ENCODE data around the gene FAM83G.

The FAM83G gene

GRCh38 chr17:19005137-19005773 lies 691 bp upstream of the FAM83G start:
- ATAC-seq, result no peak; the same call in 2 of the 3 replicates
- TF ChIP-seq ESRRG (CRISPR knock-in tag; IDR thresholded peaks at IDR 0.05) (no peak), ZC3H10 (CRISPR knock-in tag; IDR thresholded peaks at IDR 0.05) (no peak), TOX (CRISPR knock-in tag; IDR thresholded peaks at IDR 0.05; ENCODE audit: borderline replicate concordance) (no peak), ISL1 (CRISPR knock-in tag; IDR thresholded peaks at IDR 0.05) (no peak), ZNF565 (CRISPR knock-in tag; conservative IDR thresholded peaks at IDR 0.05; ENCODE audit: low read depth) (no peak), CSDC2 (CRISPR knock-in tag; IDR thresholded peaks at IDR 0.05) (no peak), ZFP3 (CRISPR knock-in tag; IDR thresholded peaks at IDR 0.05) (no peak), POU6F1 (CRISPR knock-in tag; IDR thresholded peaks at IDR 0.05; ENCODE audit: borderline replicate concordance, low read depth) (no peak), PPARA (CRISPR knock-in tag; IDR thresholded peaks at IDR 0.05; ENCODE audit: borderline replicate concordance) (no peak), ZNF8 (CRISPR knock-in tag; IDR thresholded peaks at IDR 0.05) (no peak), BACH2 (CRISPR knock-in tag; IDR thresholded peaks at IDR 0.05; ENCODE audit: borderline replicate concordance) (no peak), PATZ1 (CRISPR knock-in tag; IDR thresholded peaks at IDR 0.05; ENCODE audit: borderline replicate concordance) (no peak), RARB (CRISPR knock-in tag; IDR thresholded peaks at IDR 0.05) (no peak), SNAI2 (CRISPR knock-in tag; IDR thresholded peaks at IDR 0.05) (no peak), GLIS3 (CRISPR knock-in tag; IDR thresholded peaks at IDR 0.05) (no peak), ZNF70 (CRISPR knock-in tag; IDR thresholded peaks at IDR 0.05) (no peak), ZFP30 (CRISPR knock-in tag; IDR thresholded peaks at IDR 0.05) (no peak)
- TF ChIP-seq, protein P1, sequence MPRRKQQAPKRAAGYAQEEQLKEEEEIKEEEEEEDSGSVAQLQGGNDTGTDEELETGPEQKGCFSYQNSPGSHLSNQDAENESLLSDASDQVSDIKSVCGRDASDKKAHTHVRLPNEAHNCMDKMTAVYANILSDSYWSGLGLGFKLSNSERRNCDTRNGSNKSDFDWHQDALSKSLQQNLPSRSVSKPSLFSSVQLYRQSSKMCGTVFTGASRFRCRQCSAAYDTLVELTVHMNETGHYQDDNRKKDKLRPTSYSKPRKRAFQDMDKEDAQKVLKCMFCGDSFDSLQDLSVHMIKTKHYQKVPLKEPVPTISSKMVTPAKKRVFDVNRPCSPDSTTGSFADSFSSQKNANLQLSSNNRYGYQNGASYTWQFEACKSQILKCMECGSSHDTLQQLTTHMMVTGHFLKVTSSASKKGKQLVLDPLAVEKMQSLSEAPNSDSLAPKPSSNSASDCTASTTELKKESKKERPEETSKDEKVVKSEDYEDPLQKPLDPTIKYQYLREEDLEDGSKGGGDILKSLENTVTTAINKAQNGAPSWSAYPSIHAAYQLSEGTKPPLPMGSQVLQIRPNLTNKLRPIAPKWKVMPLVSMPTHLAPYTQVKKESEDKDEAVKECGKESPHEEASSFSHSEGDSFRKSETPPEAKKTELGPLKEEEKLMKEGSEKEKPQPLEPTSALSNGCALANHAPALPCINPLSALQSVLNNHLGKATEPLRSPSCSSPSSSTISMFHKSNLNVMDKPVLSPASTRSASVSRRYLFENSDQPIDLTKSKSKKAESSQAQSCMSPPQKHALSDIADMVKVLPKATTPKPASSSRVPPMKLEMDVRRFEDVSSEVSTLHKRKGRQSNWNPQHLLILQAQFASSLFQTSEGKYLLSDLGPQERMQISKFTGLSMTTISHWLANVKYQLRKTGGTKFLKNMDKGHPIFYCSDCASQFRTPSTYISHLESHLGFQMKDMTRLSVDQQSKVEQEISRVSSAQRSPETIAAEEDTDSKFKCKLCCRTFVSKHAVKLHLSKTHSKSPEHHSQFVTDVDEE (CRISPR knock-in tag; IDR thresholded peaks at IDR 0.05), result no peak
- TF ChIP-seq, protein P2, sequence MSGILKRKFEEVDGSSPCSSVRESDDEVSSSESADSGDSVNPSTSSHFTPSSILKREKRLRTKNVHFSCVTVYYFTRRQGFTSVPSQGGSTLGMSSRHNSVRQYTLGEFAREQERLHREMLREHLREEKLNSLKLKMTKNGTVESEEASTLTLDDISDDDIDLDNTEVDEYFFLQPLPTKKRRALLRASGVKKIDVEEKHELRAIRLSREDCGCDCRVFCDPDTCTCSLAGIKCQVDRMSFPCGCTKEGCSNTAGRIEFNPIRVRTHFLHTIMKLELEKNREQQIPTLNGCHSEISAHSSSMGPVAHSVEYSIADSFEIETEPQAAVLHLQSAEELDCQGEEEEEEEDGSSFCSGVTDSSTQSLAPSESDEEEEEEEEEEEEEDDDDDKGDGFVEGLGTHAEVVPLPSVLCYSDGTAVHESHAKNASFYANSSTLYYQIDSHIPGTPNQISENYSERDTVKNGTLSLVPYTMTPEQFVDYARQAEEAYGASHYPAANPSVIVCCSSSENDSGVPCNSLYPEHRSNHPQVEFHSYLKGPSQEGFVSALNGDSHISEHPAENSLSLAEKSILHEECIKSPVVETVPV (CRISPR knock-in tag; IDR thresholded peaks at IDR 0.05), result no peak

DNA sequence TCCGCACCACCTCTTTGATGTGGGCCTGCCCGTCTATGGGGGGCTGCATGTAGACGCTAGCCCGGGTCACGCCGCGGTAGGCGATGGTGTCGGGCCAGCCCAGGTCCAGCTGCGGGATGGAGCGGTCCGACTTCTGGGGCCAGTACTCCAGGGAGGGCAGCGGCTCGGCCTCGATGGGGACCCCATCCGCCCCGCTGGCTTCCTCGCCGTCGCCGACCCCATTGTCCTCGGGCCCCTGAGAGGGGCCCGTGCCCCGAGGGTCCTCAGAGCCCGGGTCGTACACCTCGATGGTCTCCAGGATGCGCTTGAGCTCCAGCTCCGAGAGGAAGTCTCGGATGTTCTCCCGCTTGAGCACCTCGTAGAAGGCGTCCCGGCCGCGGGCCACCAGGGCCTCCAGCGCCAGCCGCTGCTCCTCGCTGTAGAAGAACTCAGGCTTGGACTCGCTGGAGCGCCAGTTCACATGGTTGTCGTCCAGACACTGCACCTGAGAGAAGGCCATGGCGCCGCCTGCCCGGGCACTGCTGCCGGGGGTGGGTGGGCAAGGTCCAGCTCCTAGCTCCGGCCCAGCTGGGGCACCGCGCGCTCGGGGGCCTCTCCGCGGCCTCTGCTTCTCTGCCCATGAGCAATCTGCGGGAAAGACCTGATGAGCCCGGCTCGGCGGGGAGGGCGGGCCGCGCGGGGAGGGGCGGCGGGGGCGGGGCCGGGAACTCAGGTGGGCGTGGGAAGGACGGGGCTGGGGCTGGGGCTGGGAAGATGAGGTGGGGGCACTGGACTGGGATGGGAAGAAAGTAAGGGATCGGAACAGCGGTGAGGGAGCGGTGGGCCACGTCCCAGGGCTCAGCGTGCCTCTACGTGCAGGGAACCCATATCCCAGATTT lies 782 bp downstream of the FAM83G start:
- TF ChIP-seq GLIS3 (CRISPR knock-in tag; IDR thresholded peaks at IDR 0.05) (no peak), ZNF8 (CRISPR knock-in tag; IDR thresholded peaks at IDR 0.05) (no peak), OSR1 (CRISPR knock-in tag; IDR thresholded peaks at IDR 0.05) (no peak), TOX (CRISPR knock-in tag; IDR thresholded peaks at IDR 0.05; ENCODE audit: borderline replicate concordance) (no peak), ZNF565 (CRISPR knock-in tag; conservative IDR thresholded peaks at IDR 0.05; ENCODE audit: low read depth) (no peak), ZNF70 (CRISPR knock-in tag; IDR thresholded peaks at IDR 0.05) (no peak), CSDC2 (CRISPR knock-in tag; IDR thresholded peaks at IDR 0.05) (no peak), CREB5 (CRISPR knock-in tag; IDR thresholded peaks at IDR 0.05; ENCODE audit: low read depth) (no peak), ISL1 (CRISPR knock-in tag; IDR thresholded peaks at IDR 0.05) (no peak), ZFP3 (CRISPR knock-in tag; IDR thresholded peaks at IDR 0.05) (no peak), ZFP30 (CRISPR knock-in tag; IDR thresholded peaks at IDR 0.05) (no peak), TCF4 (CRISPR knock-in tag; IDR thresholded peaks at IDR 0.05; ENCODE audit: borderline replicate concordance) (no peak), SNAI2 (CRISPR knock-in tag; IDR thresholded peaks at IDR 0.05) (no peak), ZC3H10 (CRISPR knock-in tag; IDR thresholded peaks at IDR 0.05) (no peak), POU6F1 (CRISPR knock-in tag; IDR thresholded peaks at IDR 0.05; ENCODE audit: borderline replicate concordance, low read depth) (no peak), ARNTL (CRISPR knock-in tag; IDR thresholded peaks at IDR 0.05; ENCODE audit: borderline replicate concordance, low read depth) (no peak), PPARA (CRISPR knock-in tag; IDR thresholded peaks at IDR 0.05; ENCODE audit: borderline replicate concordance) (no peak)
- TF ChIP-seq, protein P1 (CRISPR knock-in tag; IDR thresholded peaks at IDR 0.05), result no peak
- ATAC-seq, result no peak; the same call in 2 of the 3 replicates

All from SK-N-SH treated with all-trans-retinoic acid at 6 μM for 48 hours (cell line).